Adipocyte (in vitro differentiated cells): ENCODE measurements around the gene ZDHHC20.
"Not testable (repeated sequence)": the region's sequence is repeated elsewhere in the genome, so short reads cannot be mapped to it uniquely, and the experiment has no call there.

Experiments
- DNase-seq: peaks from one replicate; pipeline ENCODE4 v3.0.0-alpha.2; 2015; ENCODE audit warnings: low read depth
- H3K27me3 ChIP-seq: replicated peaks from 2 replicates; pipeline ENCODE4 v1.7.0; 2013; ENCODE audit warnings: mild to moderate bottlenecking, low read length, moderate library complexity; ENCODE audit not compliant: control insufficient read depth, insufficient read depth
- H3K36me3 ChIP-seq: 2 replicates; pipeline ENCODE4 v1.7.0; 2013; ENCODE audit warnings: low read length, mild to moderate bottlenecking, moderate library complexity; ENCODE audit not compliant: control insufficient read depth, insufficient read depth, severe bottlenecking
- H3K4me1 ChIP-seq: 2 replicates; pipeline ENCODE4 v1.7.0; 2013; ENCODE audit warnings: mild to moderate bottlenecking, low read length, moderate library complexity; ENCODE audit not compliant: control insufficient read depth, insufficient read depth
- H3K4me3 ChIP-seq: 2 replicates; pipeline ENCODE4 v1.7.0; 2013; ENCODE audit warnings: mild to moderate bottlenecking, low read length, moderate library complexity
- H3K9ac ChIP-seq: 2 replicates; pipeline ENCODE4 v1.7.0; 2013; ENCODE audit warnings: mild to moderate bottlenecking, low read length, moderate library complexity
- H3K9me3 ChIP-seq: 2 replicates; pipeline ENCODE4 v1.7.0; 2013; ENCODE audit warnings: mild to moderate bottlenecking, low read length, moderate library complexity; ENCODE audit not compliant: control insufficient read depth

The ZDHHC20 gene

GRCh38 chr13:21434588-21434987 is 24.5 kb downstream of the ZDHHC20 start:
- H3K4me3 ChIP-seq: no peak overlapping the region
- H3K9me3 ChIP-seq: no peaks in the 10 kb centered on the region
- no peak for DNase-seq
- peaks cover 16% of the 10 kb centered on the region for H3K4me1 ChIP-seq
- no peaks in the 10 kb centered on the region for H3K27me3 ChIP-seq
- no peak overlapping the region for H3K9ac ChIP-seq
- no peaks in the 10 kb centered on the region for H3K36me3 ChIP-seq

GRCh38 chr13:21429211-21429610 is 29.9 kb downstream of the ZDHHC20 start:
- no peaks in the 10 kb centered on the region for H3K27me3 ChIP-seq
- no peak for DNase-seq
- no peaks in the 10 kb centered on the region for H3K4me1 ChIP-seq
- H3K36me3 ChIP-seq: no peaks in the 10 kb centered on the region
- peaks cover 8% of the 10 kb centered on the region for H3K9me3 ChIP-seq
- H3K9ac ChIP-seq: no peak overlapping the region
- no peak overlapping the region for H3K4me3 ChIP-seq

- DNase-seq: no peak
- Histone ChIP-seq H3K27me3 (no peaks in the 10 kb centered on the region), H3K9me3 (peaks cover 8% of the 10 kb centered on the region), H3K4me3 (no peak overlapping the region), H3K9ac (no peak overlapping the region), H3K36me3 (no peaks in the 10 kb centered on the region), H3K4me1 (no peaks in the 10 kb centered on the region)
These were observed 31.4 kb downstream of the ZDHHC20 start for GRCh38 chr13:21427741-21428140.

- Histone ChIP-seq H3K4me3 (no peak overlapping the region), H3K36me3 (no peaks in the 10 kb centered on the region), H3K27me3 (no peaks in the 10 kb centered on the region), H3K9me3 (peaks cover 8% of the 10 kb centered on the region), H3K9ac (no peak overlapping the region), H3K4me1 (peaks cover 3% of the 10 kb centered on the region)
- DNase-seq: no peak
These were observed 32.9 kb downstream of the ZDHHC20 start for GRCh38 chr13:21426238-21426637.

- H3K4me3 ChIP-seq: no peak overlapping the region
- peaks cover 2% of the 10 kb centered on the region for H3K36me3 ChIP-seq
- no peak overlapping the region for H3K9ac ChIP-seq
- H3K9me3 ChIP-seq: no peaks in the 10 kb centered on the region
- no peaks in the 10 kb centered on the region for H3K27me3 ChIP-seq
- H3K4me1 ChIP-seq: peaks cover 9% of the 10 kb centered on the region
- peak; percentile 60 for DNase-seq
These were observed 38.4 kb downstream of the ZDHHC20 start for GRCh38 chr13:21420706-21421105.

GRCh38 chr13:21413013-21413412 is 46.1 kb downstream of the ZDHHC20 start:
- peaks cover 14% of the 10 kb centered on the region for H3K36me3 ChIP-seq

GRCh38 chr13:21410453-21410852 is 48.6 kb downstream of the ZDHHC20 start:
- not testable (repeated sequence) for H3K9ac ChIP-seq, H3K9me3 ChIP-seq, H3K27me3 ChIP-seq, H3K4me3 ChIP-seq, DNase-seq, H3K4me1 ChIP-seq
- peaks cover 14% of the 10 kb centered on the region for H3K36me3 ChIP-seq

More at GRCh38 chr13:21413013-21413412, 46.1 kb downstream of the ZDHHC20 start:
- Histone ChIP-seq H3K9me3 (no peaks in the 10 kb centered on the region), H3K4me3 (no peak overlapping the region), H3K4me1 (no peaks in the 10 kb centered on the region), H3K27me3 (no peaks in the 10 kb centered on the region), H3K9ac (no peak overlapping the region)
- no peak for DNase-seq

GRCh38 chr13:21405309-21405708 is 53.8 kb downstream of the ZDHHC20 start:
- Histone ChIP-seq H3K27me3 (no peaks in the 10 kb centered on the region), H3K9me3 (no peaks in the 10 kb centered on the region), H3K9ac (no peak overlapping the region), H3K4me3 (no peak overlapping the region), H3K4me1 (peaks cover 10% of the 10 kb centered on the region), H3K36me3 (no peaks in the 10 kb centered on the region)
- DNase-seq: no peak

GRCh38 chr13:21402586-21403307 is 56.4 kb downstream of the ZDHHC20 start:
- no peaks in the 10 kb centered on the region for H3K36me3 ChIP-seq
- H3K27me3 ChIP-seq: no peaks in the 10 kb centered on the region

GRCh38 chr13:21399741-21400140 is 59.4 kb downstream of the ZDHHC20 start:
- peaks cover 10% of the 10 kb centered on the region for H3K4me1 ChIP-seq

More at GRCh38 chr13:21402586-21403307, 56.4 kb downstream of the ZDHHC20 start:
- no peak overlapping the region for H3K9ac ChIP-seq
- DNase-seq: peak; percentile 34
- H3K9me3 ChIP-seq: no peaks in the 10 kb centered on the region
- H3K4me3 ChIP-seq: no peak overlapping the region
- peaks cover 10% of the 10 kb centered on the region for H3K4me1 ChIP-seq

GRCh38 chr13:21395953-21396352 is 63.1 kb downstream of the ZDHHC20 start:
- Histone ChIP-seq H3K4me3 (no peak overlapping the region), H3K9ac (no peak overlapping the region), H3K27me3 (no peaks in the 10 kb centered on the region), H3K36me3 (peaks cover 6% of the 10 kb centered on the region), H3K9me3 (no peaks in the 10 kb centered on the region), H3K4me1 (no peaks in the 10 kb centered on the region)
- DNase-seq: no peak

More at GRCh38 chr13:21399741-21400140, 59.4 kb downstream of the ZDHHC20 start:
- Histone ChIP-seq H3K9me3 (no peaks in the 10 kb centered on the region), H3K36me3 (no peaks in the 10 kb centered on the region), H3K9ac (no peak overlapping the region), H3K27me3 (no peaks in the 10 kb centered on the region), H3K4me3 (no peak overlapping the region)
- no peak for DNase-seq

GRCh38 chr13:21389124-21389523 is 70.0 kb downstream of the ZDHHC20 start:
- Histone ChIP-seq H3K9me3 (peaks cover 10% of the 10 kb centered on the region), H3K4me3 (no peak overlapping the region), H3K9ac (no peak overlapping the region), H3K36me3 (peaks cover 34% of the 10 kb centered on the region), H3K27me3 (no peaks in the 10 kb centered on the region), H3K4me1 (no peaks in the 10 kb centered on the region)
- no peak for DNase-seq
